GM15510 (cell line): Measurements from ENCODE around the gene YPEL2.

Experiments
- POLR2A ChIP-seq: IDR thresholded peaks from 3 replicates; pipeline ENCODE4 v1.6.1; 2011; ENCODE audit warnings: borderline replicate concordance; ENCODE audit not compliant: insufficient read length; ENCODE audit errors: extremely low read depth

Gene YPEL2

DNA sequence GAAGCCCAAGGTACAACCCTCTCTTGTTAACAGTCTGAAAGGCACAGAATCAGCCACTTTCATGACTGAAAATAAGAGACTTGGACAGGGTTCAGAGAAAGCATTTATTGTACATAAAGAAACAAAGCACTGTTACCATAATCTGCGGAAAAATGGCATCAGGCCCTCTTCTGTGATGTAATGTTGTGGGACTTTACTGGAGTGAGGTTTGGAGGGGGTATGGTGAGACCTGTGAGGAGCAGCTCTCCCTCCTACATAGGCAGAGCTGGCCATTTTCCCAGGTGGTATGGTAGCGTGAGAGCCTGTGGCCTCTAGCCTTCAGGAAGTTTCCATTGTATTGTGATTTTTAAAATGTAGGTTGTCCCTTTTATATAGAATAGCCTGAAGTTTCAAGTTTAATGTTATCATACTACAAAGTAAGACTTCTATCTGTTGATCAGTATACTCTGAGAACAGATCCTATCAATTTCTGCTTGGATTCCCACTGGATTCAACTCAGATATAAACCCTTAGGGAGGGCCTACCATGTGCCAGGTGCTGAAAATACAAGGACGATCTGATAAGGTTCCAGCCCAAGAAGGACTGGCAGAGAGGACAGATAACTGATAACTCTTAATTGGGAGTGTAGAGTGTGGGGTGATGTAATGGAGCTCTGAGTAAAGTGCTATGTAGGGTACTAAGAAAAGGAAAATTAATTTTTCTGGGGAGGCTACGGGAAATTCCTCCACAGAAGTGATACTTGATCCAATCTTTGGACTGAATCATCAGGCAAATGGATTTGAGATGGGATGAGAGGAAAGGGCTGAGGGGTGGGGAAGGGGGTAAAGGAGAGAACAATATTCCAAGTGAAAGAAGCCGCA is 4.1 kb upstream of the YPEL2 start:
- TF ChIP-seq POLR2A = no peak

DNA sequence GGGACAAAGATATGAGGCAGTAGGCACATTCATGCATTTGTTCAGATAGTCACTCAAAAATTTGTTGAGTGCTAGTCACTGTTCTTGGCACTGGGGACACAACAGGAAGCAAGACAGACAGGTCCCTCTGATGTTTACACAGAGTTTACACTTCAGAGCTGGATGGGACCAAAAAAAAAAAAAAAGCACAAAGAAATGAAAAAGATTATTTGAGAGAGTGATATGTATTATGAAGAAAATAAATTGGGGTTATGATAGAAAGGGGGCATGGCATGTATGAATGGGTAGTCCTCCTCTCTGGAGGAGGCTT is 3.5 kb upstream of the YPEL2 start:
- no peak for TF ChIP-seq POLR2A

DNA sequence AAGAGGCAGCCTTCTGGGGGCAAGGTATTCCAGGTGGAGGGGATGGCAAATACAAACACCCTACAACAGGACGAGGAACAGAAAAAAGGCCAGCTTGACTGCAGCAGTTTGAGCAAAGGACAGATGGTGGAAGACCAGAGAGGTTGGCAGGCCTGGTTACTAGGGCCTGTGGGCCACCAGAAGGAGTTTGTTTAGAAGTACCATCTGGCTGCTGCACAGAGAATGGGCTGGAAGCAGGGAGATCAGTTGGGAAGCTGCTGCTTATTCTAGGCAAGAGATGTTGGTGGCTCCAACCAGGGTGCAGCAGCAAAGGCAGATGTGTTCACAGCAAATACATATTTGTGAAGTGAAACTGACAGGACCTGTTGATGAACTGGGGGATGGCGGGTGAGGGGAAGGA is 2.9 kb upstream of the YPEL2 start:
- no peak for TF ChIP-seq POLR2A

DNA sequence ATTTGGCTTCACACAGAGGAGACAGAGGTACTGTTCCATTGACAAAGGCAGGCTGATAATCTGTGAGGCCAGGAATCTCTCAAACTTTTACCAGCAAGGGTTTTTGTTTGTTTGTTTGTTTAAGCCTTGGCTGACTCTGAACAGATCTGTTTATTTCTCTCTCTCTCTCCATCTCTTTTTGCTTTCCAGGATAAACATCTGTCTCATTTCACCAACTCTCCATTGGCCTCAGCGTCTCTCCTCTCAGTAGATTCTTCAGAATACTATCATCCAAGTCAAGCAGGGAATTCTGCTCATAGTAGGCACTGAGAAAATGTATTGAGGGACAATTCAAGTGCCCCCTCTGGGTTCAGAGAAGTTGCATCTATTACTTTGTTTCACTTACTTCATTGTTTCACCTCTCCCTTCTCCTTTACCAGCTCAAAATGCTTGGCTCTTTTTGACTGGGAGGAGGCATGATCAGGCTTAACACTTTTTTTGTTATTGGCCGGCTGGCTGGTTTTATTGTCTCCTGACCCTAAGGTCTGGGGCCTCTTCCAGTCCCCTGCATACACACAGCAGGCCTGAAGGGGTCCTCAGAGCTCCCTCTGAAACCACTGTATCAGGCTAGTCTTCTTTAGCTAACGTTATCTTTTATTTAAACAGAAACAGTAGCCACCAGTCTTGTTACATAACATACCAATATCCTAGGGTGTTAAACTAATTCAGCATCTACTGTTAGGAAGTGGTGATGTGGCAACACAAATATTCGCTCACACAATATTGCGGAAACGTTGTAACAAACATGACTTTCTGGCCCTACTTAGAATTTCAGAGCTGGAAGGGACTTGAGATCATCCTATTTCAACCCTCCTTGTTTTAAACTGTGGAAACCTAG is 2.0 kb upstream of the YPEL2 start:
- TF ChIP-seq POLR2A = no peak

DNA sequence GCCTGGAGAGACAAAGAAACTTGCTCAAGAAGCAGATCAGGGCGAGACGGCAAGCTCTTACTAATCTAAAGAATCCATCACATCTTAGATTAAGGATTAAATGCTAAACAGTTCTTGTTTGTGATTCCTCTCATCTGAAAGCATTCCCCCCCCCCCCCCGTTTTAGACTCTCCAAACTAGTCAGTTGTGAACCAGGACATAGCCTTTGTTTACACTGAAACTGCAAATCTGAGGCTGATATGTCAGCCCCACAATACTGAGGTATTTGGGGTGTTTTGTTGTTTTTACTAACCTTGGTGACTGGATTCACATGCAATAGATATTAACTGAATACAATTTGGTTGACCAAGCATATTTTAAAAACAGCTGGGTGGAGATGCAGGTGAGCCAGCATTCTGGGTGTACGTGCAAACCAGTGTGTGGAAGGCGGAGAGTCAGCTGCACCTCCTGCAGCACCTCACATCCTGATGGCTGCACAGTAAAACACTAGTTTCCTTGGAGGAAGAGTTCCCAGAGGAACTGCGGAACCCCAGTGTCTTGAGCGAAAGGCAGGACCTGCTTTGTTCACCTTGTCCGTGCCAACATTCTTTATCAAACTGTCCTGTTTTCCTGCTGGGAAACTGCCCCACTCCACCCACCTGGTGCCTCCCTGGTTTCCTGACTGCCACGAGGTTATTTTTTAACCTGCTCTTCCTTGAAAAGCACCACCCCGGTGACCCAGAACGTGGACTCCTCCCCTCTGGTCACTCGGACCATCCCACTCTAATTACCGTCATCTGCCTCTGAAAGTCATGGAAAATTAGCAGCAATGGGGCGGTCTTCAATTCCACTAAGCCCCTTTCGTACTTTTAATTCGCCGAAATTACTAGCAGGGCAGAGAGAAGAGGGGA is 1.2 kb upstream of the YPEL2 start:
- TF ChIP-seq POLR2A = no peak

DNA sequence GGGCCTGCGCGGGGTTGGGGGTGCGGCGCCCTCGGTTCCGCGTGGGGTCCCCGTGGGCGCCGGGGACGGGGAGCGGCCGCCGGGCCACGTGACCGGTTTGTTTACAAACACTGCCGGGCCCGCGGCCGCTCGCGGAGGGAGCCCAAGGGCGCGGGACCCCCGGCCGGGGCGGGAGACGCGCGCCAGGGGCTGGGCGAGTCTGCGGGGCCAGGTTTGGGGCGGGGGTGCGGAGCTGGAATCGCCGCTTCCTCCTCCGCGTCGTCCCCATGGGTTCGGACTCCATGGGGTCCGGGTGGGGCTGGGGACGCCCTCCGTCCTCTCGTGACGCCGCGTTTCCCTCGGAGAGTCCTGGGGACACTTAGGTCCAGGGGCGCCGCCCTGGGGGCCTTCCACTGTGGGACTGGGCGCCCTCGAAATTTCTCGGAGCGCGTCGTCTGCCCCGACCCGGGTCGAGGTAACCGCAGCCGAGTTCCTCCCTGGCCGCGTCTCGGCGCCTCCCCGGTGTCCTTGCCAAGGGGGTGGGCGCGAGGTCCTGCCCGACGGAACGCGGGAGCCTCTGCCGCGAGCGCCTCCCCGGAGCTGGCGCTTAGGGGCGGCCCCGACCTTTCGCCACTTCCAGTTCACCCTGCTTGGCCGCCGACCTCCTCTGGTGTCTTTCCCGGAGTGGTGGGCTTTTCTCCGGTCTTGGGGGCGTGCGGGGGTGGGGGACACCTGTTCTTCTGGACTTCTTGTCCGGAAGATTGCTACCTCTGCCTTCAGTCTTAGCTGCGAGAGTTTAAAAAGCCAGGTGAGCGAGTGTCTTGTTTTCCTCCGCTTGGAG is 684 bp downstream of the YPEL2 start:
- TF ChIP-seq POLR2A = no peak

DNA sequence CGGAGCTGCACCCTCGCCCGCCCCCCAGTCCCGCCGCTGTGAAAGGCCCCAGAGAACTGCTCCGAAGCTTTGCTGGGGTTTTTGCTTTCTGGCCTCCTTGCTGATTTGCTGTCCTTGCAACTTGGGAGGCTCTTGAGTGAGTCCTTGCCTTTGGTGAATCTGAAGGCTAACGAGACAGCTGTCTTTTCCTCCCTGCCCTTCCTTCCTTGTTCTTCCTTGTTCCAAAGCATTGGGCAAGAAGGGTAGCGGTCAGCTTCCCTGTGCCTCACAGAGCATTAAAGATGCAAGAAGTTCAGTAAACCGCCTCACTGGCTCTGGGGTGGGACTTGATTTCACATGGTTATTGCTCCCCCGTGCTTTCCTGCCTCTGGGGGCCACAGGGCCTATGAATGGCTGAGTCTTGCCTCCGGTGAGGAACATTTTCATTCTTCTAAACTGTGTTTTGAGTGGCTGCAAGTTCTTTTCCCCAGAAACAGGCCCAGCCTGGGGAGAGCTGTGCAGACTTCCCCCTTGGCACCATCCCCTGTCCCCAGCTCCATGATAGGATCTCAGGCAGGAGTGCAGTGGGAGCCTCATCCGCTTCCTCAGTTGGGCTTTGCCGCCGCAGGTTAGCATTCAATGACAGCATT is 1.4 kb downstream of the YPEL2 start:
- TF ChIP-seq POLR2A = no peak

DNA sequence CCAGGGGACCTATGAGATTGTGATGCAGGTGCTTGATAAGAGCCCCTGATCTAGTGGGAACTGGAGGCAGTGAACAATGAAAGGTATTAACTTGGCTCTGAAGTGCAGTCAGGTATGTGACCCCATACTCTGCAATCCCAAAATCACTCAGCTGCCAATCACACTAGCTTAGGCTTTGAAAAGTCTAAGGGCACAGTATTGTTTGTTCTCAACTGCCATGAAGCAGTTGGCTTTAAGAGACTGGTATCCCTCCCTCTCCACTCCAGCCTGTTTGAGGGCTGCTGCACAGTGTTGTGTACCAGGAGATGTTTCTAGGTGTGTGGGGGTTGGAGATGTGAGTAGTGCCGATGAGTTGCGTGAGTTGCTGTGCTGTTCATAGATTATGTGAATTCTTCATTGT is 2.4 kb downstream of the YPEL2 start:
- TF ChIP-seq POLR2A = no peak

DNA sequence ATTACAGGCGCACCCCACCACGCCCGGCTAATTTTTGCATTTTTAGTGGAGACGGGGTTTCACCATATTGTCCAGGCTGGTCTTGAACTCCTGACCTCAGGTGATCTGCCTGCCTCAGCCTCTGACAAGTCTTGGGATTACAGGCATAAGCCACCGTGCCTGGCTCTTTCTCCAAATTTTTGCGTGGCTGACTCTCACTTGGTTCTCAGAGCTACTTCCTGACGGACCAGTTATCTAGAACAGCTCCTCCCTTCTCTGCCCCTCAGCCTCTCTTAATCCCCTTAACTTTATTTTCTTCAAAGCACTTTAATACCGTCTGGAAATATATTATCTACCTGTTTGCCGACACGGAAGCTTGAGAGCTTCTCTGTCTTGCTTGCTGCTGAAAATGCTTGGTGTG is 4.2 kb downstream of the YPEL2 start:
- TF ChIP-seq POLR2A = no peak

DNA sequence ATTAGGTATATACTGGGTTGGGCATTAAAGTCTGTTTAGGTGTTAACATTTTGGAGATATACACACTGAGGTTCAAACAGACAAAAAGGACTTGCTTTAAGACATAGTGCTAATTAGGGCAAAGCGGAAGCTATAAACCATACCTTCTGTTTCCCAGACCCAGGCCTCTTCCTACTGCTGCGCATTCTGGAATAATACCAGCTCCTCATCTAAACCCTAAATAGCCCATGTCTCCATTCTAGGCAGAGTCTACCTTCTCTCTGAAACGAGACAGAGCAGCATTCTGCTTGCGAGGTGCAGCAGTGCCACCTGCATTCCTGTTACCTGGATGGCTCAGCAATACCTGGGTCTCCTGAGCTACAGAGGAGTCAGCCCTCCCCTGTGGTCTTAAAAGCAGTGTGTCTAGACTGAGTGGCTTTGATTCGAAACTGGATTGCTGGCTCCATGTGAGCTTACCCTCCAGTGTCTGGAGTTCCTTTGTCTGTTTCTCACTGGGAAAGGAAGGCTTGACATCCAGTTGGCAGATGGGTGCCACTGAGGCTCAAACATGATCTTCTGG is 6.4 kb downstream of the YPEL2 start:
- no peak for TF ChIP-seq POLR2A

DNA sequence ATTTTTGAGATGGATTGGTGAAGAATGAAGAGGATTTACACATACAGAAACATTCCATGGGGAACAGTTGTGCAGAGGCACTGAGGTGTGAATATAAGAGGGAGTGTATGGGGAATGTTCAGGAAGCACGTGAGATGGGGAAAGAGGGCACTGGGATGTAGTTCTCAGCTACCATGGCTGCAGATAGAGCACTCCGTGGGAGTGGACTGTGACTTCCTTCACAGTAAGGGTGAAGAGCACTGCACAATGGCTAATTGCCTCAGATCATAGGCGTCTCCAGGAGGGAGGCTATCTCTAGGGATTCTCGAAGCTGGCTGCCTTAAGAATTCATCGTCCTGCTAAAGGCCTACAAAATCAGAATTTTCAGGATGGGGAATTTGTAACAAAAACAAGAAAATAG is 7.0 kb downstream of the YPEL2 start:
- no peak for TF ChIP-seq POLR2A

DNA sequence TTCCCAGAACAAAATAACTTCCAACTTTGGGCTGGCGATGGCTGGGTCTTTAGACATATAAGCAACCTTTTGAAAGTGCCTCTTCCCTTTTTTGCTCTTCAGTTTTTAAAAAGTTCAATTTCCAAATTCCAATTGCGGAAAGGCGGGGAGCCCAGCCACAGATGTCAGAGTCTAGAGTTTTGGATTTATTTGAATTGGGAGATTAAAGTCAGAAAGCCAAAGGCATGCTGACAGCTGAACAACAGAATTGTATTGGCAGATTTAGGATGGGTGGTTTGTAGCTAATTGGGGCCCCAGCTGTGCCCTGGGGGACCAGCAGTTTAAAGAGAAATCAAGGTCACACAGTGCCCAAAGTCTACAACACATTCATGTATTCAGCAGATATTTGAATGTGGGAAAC is 10.5 kb downstream of the YPEL2 start:
- no peak for TF ChIP-seq POLR2A

DNA sequence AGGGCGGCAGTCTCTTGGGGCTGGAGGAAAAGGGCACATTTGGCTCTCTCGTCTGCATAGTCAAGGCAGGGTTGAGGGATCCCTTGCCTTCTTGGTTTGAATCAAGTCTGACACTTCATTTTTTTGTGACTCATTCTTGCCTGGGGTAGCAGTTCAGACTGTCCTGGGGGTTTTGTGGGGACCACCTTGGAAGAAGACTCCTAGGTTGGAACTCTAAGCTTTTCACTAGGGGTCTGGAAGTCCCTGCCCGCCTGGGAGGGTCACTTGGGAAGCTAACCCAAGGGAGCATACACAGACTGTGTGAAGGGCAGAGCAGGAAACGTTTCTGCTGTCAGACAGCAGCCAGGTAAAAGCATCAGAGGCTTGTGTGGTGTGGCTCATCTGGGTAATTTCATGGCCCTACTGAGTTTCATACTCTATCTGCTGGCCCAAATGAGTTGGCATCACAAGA is 11.3 kb downstream of the YPEL2 start:
- no peak for TF ChIP-seq POLR2A

DNA sequence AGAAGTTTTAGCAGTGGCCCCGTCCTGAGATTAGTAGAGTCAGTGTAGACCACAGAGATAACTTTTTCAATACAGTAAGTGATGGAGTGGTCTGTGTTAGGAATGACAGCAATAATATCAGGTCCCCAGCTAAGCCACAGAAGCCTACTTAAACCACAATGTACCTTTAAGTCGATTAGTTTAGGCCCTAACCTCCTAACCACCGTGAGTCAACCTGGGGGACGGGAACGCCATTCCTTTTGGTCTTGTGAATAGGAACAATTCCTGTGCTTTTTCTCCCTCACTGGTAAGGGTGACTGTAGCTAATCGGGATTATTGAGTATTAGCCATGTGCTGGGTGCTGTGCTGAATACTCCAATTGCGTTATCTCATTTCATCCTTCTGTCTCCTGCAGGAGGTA is 14.0 kb downstream of the YPEL2 start:
- TF ChIP-seq POLR2A = no peak

DNA sequence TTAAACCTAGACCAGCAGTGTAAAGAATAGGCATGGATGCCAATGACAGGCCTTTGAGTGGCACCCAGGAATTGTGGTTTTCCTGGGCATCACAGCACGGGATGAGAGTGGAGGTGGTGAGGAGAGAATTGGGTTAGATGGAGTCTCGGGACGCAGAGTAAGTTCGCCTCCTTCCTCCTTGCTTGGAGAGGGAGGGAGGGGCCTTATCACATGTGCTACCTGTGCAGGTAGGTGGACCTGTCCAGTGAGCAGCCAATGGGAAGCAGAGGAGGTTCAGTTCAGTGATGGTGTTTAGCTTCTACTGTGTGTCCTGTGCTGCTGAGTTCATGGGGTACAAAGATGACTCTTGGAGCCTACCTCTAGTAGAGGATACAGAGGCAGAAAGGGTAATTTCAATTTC is 14.9 kb downstream of the YPEL2 start:
- TF ChIP-seq POLR2A = no peak
